ENCODE measurements around the gene ARPC4.
"Not testable (repeated sequence)": the region's sequence is repeated elsewhere in the genome, so short reads cannot be mapped to it uniquely, and the experiment has no call there.

ARPC4 gene

DNA sequence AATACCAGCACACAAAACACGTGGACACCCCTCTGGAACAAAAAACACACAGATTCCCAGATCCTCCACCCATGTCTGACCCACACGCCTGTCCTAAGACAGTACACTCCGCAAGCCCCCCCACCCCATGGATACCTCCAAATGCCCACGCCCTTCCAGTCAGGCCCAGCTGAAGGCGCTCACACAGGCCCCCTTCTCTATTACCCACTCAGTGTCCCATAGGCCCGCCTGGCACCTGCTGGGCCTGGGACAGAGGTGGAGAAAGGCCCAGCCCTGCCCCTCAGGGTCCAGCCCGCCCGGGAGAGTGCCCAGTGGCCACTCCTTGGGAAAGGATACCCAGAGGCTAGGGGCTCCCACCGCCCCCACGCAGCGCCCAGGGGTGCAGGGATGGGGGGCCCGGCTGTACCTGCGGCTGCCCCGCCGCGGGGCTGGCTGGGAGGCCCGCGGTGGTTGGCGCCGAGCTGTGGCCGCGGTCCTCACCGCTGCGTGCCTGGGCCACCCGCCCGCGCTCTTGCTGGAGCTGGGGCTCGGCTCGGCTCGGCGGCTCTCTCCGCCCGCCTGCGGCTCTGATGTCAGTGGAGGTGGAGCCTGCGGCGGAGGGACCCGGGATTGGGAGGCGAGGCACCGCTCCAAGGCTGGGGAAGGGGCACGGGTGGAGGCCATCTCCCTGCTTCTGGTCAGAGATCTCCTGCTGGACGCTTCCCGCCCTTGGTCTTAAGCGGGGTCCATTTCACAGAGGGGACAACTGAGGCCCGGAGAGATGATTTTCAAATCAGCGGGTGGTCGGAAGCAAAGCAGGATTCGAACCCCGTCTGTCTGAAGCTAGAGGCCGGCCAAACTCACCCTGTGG lies 23.2 kb upstream of the ARPC4 start, which contains the start of gene CAMK1:
TSS of gene CAMK1 (minus strand) at position 522 of the 850 bp plus-strand sequence. CDS start 2,198 bp downstream, outside the sequence.
- DNase-seq (ENCODE audit: low read depth in 3 of 3, low spot score in 1 of 3) = peak in 1 of 3 donors; percentile 53

DNA sequence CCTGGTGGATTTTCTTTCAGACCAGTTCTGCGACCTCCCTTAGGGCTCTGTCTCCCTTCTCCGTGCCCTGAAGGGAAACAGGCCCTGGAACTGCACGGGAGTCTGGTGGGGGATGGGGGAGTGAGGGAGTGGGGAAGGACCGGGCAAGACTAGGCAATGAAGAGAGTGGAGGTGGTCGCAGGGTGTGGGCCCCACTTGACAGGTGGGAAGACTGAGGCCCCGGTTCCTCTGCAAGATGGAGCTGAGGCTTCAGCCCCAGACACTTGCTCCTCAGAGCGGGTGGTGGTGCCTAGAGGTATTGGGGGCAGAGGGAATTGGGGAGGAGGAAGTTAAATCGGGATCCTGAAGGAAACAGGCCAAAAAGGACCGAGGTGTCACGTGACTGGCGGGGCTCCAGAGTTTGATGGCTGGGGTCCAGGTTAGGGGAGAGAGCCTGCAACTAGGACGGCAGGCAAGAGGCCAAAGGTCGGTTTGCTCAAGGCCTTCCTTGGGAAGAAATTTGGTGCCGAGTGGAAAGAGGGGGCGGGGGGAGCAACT lies 22.5 kb upstream of the ARPC4 start:
- no peak for DNase-seq (ENCODE audit: low read depth in 3 of 3, low spot score in 1 of 3)

DNA sequence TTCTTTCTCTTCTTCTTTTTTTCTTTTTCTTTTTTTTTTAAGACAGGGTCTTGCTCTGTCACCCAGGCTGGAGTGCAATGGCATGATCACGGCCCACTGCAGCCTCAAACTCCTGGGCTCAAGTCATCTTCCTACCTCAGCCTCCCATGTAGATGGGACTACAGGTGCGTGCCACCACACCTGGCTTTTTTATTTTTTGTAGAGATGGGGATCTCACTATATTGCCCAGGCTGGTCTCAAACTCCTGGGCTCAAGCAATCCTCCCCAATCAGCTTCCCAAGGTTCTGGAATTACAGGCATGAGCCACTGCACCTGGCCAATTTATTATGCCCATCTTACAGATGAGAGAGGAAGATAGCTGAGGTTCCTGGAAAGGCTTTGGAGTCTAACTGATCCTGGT lies 21.9 kb upstream of the ARPC4 start:
- DNase-seq (ENCODE audit: low read depth in 3 of 3, low spot score in 1 of 3) = not testable (repeated sequence)

DNA sequence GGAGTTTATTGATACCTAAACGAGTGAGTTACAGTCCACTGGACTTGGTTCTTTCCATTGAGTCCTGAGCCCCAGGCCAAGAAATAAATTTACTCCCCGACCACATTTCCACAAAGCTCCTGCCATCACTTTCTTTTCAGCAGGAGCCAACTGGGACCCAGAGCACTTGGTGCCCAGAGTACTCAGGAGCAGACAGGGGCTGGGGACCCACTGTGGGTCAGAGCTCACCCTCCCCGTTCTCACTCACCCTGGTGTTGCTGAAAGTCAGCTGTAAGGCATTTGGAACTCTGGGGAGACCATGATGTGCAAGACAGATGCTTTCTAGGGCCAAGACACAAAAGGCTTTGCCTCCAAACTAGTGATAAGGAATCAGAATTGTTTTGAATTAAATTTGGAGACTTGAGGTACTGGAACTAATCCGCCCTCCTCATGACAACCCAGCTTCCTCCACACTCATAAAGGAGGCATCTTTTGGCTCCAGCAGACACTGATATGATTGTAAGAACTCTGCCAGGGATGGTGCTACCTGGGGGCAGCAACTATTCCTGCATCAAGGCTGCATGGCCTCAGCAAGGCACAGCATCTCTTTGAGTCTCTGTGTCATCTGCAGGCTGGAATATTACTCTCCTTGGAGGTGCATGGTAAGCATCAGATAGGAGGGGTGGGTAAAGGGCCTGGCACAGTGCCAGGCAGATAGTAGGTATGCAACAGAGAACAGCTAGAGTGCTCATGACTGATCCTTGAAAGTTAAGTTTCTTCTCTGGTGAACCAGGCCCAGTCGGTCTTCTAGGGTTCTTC lies 15.8 kb upstream of the ARPC4 start:
- no peak for DNase-seq (ENCODE audit: low read depth in 3 of 3, low spot score in 1 of 3)

DNA sequence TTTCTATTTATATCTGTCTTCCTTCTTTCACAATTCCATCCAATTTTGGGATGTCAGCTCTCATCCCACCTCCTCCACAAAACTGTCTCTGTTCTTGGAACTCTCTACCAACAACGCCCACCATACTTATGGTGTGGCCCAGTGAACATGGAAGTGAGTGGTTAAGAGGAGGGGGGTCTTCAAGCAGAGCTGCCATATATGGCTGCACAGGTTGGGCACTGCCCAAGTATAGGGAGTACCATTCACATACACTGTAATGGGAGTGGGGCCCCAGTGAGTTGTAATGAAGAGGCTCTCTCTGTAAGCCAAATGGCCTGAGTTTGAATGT lies 15.2 kb upstream of the ARPC4 start:
- DNase-seq (ENCODE audit: low read depth in 3 of 3, low spot score in 1 of 3) = no peak

DNA sequence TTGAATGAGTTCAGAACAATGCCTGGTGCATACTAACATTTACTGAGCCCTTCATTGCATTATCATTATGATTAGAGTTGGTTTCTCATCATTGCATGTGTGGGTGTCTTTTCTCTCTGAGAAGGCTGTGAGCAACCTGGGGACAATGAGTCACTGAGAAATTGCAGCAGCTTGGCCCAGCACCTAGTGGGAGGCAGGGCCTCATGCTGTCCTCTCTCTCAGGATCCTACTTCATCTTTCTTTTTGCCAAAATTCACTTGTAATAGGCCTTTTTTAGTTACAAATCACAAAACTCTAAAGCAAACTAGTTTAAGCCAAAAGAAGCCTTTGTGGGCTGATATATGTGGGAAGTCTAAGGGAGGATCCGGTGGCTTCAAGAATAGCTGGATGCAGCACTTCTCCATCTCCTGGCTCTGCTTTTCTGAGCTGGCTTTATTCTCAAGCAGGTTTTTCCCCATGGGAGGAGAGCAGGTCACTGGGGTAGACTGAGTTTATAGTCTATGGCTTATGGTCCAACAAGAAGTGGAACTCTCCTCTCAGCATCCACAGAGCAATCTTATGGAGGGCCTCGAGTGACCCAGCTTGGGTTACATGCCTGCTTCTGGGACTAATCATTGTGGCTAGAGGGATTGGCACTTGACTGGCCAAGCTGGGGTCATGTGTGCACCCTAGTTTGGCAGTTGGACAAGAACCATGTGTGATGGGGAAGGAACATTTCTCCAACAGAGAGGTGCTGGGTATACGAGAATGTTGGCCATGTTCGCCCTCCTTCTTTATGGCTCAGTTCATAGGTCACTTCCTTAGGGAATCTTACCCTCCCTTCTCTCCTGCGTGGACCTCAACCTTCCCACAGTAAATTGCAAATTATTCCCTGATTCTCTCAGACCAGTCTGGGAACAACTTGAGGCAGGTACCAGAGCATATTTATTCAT lies 14.5 kb upstream of the ARPC4 start:
- no peak for DNase-seq (ENCODE audit: low read depth in 3 of 3, low spot score in 1 of 3)

DNA sequence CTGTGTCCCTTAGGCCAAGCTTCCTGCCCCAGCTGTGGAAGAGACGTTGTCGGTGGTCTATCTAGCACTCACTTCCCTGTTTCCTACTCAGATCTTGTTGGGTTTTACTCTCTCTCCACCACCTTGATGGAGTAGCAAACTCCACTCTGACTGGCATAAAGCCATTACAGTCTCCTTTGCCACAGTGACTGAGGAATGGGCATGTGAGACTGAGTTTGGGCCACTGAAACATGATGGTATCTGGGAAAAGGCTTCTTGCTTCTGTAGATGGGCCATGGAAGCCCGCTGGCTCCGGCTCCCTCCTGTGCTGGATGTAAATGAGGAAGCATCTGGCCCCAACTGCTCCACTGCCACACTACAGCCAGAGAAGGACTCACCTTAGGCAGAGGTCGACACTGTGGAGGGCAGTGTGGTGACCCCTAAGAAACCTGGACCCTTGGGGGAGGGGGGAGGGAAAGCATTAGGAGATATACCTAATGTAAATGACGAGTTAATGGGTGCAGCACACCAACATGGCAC lies 13.7 kb upstream of the ARPC4 start:
- no peak for DNase-seq (ENCODE audit: low read depth in 3 of 3, low spot score in 1 of 3)

DNA sequence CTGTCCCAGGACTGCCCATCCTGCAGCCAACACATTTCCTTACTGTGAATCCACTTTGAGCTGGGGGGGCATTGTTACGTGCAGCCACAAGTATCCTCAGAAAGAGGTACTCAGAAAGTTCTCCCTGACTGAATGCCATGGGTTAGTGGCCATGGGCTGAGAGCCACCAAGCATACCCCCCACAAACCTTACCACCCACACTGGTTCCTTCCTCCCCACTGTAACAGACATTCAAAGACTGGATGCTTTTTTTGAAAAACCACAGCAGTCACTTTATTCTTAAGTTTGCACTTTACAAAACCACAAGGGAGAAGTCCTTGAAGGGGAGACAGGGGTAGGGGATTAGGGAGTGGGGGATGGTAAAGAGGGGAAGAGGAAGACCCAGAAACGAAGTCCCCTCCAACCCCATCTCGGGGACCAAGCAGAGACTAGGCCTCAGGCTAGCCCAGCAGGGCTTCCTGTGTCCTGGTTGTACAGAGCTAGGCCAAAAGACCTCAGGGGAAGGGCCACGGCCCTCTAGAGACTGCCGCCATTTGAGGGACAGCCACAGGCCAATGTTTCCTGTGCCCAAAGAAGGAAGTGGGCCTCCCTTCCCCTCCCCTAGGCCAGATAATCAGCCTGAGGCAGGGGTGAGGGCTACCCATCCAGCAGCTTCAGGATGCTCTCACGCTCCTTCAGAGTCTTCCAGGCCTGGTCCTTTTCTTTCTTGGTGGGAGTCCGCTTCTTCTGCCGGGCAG lies 13.0 kb upstream of the ARPC4 start:
- no peak for DNase-seq (ENCODE audit: low read depth in 3 of 3, low spot score in 1 of 3)

DNA sequence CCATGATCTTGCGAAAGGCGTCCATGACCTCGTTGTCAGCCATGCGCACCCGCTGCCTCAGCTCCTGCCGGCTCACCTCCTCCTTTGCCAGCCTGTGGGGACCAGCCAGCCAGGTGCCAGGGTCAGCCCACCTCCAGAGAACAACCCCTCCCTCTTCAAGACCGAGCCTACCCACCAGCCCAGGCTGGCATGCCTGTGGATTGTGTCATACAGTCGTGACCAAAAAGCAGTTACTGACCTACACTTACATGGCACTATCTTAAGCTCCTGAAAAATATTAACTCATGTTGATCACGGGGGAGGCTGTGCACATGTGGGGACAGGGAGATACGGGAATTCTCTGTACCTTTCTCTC lies 12.4 kb upstream of the ARPC4 start:
- no peak for DNase-seq (ENCODE audit: low read depth in 3 of 3, low spot score in 1 of 3)

DNA sequence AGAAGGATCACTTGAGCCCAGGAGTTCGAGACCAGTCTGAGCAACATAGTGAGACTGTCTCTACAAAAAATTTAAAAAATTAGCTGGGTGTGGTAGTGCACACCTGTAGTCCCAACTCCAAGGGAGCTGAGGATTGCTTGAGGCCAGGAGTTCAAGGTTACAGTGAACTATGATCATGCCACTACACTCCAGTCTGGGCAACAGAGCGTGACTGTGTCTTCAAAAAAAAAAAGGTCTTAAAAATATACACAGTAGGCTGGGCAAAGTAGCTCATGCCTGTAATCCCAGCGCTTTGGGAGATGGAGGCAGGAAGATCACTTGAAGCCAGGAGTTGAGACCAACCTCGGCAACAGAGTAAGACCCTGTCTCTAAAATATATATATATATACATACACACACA lies 12.0 kb upstream of the ARPC4 start:
- no peak for DNase-seq (ENCODE audit: low read depth in 3 of 3, low spot score in 1 of 3)

DNA sequence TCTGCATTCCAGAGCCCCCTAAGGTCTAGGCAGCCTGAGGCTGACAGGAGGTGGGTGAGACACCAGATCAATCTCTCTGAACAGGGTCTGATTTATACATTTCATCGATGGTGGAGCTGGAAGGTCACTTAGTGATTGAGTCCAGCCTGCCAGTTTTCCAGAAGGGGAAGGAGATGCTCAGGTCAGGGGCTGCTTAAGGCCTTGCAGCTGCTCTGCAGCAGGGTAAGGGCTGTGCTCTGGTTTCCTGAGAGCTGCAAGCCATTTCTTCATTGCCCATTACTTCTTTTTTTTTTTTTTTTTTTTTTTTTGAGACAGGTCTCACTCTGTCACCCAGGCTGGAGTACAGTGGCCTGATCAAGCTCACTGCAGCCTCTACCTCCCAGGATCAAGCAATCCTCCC lies 11.3 kb upstream of the ARPC4 start:
- no peak for DNase-seq (ENCODE audit: low read depth in 3 of 3, low spot score in 1 of 3)

DNA sequence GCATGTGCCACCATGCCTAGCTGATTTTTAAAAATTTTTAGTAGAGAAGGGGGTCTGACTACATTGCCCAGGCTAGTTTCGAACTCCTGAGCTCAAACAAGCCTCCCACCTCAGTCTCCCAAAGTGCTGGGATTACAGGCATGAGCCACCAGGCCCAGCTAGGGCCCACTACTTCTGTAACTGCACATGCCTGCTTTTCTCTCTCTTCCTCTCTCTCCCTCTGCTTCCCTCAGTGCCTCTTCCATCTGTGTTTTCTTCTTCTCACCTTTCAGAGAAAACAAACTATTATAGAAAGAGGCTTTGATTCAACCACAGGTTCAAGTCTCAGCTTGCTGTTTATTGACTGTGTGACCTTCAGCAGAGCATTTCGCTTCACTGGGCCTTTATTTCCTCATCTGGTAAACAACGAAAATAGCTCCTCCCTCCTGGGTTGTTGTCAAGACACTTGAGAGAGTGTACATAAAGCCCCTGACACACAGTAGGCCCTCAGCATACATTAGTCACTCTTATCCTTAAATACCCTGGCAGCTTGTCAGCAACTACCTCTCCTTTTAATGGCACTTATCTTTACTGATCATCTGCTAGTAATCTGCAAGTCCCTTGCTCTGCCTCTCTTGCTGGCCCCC lies 10.8 kb upstream of the ARPC4 start:
- no peak for DNase-seq (ENCODE audit: low read depth in 3 of 3, low spot score in 1 of 3)

DNA sequence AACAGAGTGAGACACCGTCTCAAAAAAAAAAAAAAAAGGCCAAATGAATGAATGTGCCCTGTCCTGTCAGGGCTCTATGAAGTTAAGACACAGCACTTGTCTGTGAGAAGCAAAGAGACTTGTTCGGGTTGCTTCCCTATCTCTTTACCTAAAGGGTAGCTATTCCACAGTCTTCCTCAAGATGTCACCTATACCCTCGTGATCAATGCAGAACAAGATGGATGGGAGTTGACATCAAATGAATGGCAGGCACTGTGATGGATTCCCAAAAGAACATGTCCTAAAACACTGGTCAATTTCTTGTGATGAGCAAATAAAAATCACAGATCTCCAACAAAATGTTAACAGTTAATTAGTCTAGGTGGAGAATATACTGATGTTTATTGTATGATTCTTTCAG lies 10.1 kb upstream of the ARPC4 start:
- no peak for DNase-seq (ENCODE audit: low read depth in 3 of 3, low spot score in 1 of 3)

DNA sequence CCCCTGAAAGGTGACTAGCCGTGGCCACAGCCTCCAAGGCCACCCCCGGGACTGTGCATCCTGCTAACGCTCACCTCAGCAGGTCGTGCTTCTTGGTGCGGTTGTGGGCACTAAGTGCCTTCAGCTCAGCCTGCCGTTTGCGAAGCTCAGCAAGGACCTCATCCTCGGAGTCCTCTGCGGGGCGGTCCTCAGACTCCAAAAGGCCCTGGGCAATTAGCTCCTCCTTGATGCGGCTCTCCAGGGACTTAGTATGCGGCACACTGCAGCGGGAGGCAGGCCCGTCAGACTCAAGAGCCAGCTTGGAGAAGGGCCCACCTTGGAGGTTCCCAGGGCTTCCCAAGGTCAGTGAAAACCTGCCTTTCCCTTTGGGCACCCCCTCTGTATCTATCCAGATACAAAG lies 8.9 kb upstream of the ARPC4 start:
- no peak for DNase-seq (ENCODE audit: low read depth in 3 of 3, low spot score in 1 of 3)

DNA sequence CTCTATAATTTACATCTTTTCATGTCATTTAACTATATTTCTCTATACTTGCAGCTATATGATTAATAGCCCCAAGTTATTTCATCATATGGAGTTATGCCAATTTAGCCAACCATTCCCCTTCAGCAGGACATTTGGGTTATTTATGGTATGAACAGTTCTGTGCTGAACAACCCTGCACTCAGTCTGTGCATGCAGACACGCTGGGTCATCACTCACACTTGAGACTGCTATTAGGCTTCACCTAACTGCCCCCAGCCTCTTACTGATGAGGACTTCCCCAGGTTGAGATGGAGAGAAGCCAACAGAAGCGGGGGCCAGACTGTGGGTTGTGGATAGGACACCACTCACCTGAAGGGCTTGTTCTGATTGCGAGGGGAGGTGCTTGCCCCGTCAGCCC lies 7.9 kb upstream of the ARPC4 start:
- DNase-seq (ENCODE audit: low read depth in 3 of 3, low spot score in 1 of 3) = no peak

DNA sequence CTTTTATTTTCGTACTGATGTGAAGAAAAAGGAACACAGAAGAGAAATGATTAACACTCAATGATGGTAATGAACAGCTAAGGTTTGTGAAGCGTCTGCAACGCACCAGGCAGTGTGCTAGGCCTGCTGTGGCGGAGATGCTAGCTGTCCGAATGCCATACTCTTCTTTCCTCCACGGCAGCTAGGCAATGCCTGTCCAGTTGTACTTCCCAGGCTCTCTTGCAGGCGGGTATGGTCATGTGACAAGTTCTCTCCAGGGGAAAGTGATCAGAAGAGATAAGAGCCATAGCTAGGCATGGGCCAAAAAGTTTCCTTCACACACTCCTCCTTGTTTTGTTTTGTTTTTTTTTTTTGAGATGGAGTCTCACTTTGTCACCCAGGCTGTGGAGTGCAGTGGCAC lies 7.3 kb upstream of the ARPC4 start:
- DNase-seq (ENCODE audit: low read depth in 3 of 3, low spot score in 1 of 3) = no peak

DNA sequence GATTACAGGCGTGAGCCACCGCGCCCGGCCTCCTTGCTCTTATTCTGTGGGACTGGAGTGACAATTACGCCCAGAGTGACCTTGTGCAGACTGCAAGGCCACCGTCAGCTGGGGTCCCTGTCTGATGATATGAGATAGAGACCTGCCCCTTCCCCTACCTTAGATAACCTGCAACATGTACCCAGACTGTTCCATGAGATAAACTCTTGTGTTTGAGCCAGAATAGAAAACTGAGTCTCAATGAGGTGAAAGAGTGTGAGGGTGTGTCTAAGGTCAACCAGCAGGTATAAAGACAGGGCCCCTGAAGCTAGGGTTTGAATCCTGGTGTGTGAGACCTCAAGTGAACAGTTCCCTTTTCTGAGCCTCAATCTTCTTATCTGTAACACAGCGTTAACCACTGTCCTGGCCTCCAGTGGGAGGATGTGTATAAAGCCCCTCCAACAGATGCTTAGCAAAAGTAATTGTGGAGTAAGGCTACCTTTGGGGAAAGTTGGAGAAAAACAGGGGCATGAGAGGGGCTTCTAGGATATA lies 6.6 kb upstream of the ARPC4 start:
- no peak for DNase-seq (ENCODE audit: low read depth in 3 of 3, low spot score in 1 of 3)

DNA sequence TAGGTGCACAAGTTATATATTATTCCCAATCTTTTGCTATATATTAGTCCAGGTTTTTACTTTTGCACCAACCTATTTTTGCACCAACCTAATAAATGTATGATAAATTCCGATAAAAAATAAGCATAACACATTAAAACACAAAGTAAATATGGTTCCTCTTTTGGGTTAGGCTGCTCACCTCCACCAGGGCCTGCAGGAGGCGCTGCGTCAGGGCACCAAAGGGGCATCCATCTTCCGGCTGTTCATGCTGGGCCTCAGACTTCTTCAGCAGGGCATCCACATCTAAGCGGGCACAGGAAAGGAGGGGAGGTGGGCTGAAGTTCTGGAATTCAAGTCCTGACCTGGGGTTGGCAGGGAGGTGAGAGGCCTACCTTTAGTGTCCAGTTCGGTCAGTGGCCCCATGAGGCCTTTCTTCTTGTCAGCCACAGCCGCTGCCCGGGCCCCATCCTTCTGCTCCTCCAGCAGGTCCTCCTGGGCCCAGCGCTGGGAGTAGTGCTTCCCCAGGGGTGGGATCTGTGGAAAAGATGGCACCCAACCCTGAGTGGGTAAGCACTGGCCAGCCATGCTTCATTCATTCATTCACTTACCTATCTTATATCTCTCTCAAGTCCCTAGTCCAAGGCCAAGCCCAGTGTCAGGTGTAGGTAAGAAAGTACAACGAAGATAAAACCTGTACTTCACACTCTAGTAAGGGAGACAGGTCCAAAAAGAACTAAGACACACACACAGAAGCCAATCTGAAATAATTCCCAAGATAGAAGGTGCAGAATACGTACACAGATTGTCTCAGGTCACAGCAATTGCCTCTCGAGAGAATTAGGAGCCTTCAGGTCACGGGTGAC lies 5.8 kb upstream of the ARPC4 start:
- no peak for DNase-seq (ENCODE audit: low read depth in 3 of 3, low spot score in 1 of 3)

DNA sequence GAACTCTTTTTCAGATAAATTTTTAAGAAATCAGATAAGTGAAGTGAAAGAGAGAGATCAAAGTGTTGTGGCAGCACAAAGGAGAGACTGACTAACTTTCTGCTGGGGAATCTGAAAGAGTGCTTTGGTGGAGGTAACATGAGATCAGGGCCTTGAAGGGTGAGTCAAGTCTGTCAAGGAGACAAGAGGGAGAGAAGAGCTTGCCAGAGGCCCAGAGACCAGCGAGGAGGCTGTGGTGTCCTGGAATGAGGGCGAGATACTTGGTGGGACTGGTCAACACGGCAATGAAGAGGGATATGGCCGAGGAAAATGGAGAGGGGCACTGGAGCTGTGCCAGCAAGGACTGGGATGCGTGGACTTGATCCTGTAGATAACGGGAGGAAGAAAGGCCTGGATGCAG lies 5.2 kb upstream of the ARPC4 start:
- no peak for DNase-seq (ENCODE audit: low read depth in 3 of 3, low spot score in 1 of 3)

All from stimulated activated CD4-positive, alpha-beta T cell treated with anti-CD3 and anti-CD28 coated beads, TNF-alpha, amount 100 ng/mL, for 1 hour (primary cell).